ENCODE measurements around the gene NRP1. TPM values are rescaled to one million over a fixed set of nuclear protein-coding genes. Genes with fewer than 3 reads are reported as not detected.

NRP1 gene
- total and polyA plus RNA-seq, 10 donors, result 4.8 to 202 (median 138) TPM

GRCh38 chr10:33274096-33274785 is 60.2 kb downstream of the NRP1 start:
- Histone ChIP-seq H3K27me3 (replicated peaks in 1 of 7) (peaks cover 0 to 10% (median 0%) of the 10 kb centered on the region in 7 donors), H3K36me3 (peaks cover 0 to 24% (median 2%) of the 10 kb centered on the region in 6 donors), H3K9me3 (no peaks in the 10 kb centered on the region), H3K4me3 (no peak overlapping the region), H3K27ac (peak overlapping the region in 7 of 8 donors; percentile 52 to 74 (median 68)), H3K4me1 (peaks cover 7 to 46% (median 25%) of the 10 kb centered on the region in 6 donors)
- TF ChIP-seq POLR2A (IDR thresholded peaks at IDR 0.05) (no peak), POLR2AphosphoS5 (IDR thresholded peaks at IDR 0.05) (no peak), CTCF (IDR thresholded peaks at IDR 0.05 in 8 of 11, conservative IDR thresholded peaks at IDR 0.05 in 3 of 11) (no peak)
- no peak for DNase-seq
- intact Hi-C loops (cut with DNase I; ENCODE audit: low total_unique reads), result no loop called here
- WGBS, 5 donors, result 78 to 88% (median 87%) methylated on average over 6 of the region's 6 CpGs

- no peak for DNase-seq
- intact Hi-C loops (cut with DNase I; ENCODE audit: low total_unique reads), result no loop called here
- TF ChIP-seq CTCF (IDR thresholded peaks at IDR 0.05 in 8 of 11, conservative IDR thresholded peaks at IDR 0.05 in 3 of 11), result no peak
- peak; percentile 51 to 74 (median 73) for TF ChIP-seq POLR2AphosphoS5 (IDR thresholded peaks at IDR 0.05)
- H3K27ac ChIP-seq, result peak overlapping the region in 7 of 8 donors; percentile 52 to 74 (median 68)
- H3K9me3 ChIP-seq, result no peaks in the 10 kb centered on the region
- H3K36me3 ChIP-seq, result peaks cover 0 to 27% (median 5%) of the 10 kb centered on the region in 6 donors
- H3K4me3 ChIP-seq, result peak overlapping the region in 3 of 8 donors; percentile 4 to 39 (median 14)
- H3K27me3 ChIP-seq (replicated peaks in 1 of 7), result peaks cover 0 to 10% (median 0%) of the 10 kb centered on the region in 7 donors
- H3K4me1 ChIP-seq, result peaks cover 7 to 43% (median 26%) of the 10 kb centered on the region in 6 donors
- WGBS, 5 donors, result 29 to 50% (median 34%) methylated on average over 19 of the region's 19 CpGs
These were observed 61.0 kb downstream of the NRP1 start for GRCh38 chr10:33273295-33274002.

- Histone ChIP-seq H3K4me1 (peaks cover 7 to 51% (median 27%) of the 10 kb centered on the region in 6 donors), H3K9me3 (no peaks in the 10 kb centered on the region), H3K36me3 (peaks cover 0 to 32% (median 5%) of the 10 kb centered on the region in 6 donors), H3K27ac (peak overlapping the region in 6 of 8 donors; percentile 52 to 74 (median 71)), H3K4me3 (no peak overlapping the region), H3K27me3 (replicated peaks in 1 of 7) (peaks cover 0 to 10% (median 0%) of the 10 kb centered on the region in 7 donors)
- no peak for DNase-seq
- WGBS, 5 donors, result 77 to 91% (median 84%) methylated on average over 7 of the region's 7 CpGs
- intact Hi-C loops (cut with DNase I; ENCODE audit: low total_unique reads), result no loop called here
- TF ChIP-seq POLR2A (IDR thresholded peaks at IDR 0.05), result no peak
- TF ChIP-seq POLR2AphosphoS5 (IDR thresholded peaks at IDR 0.05), result no peak
- TF ChIP-seq CTCF (IDR thresholded peaks at IDR 0.05 in 8 of 11, conservative IDR thresholded peaks at IDR 0.05 in 3 of 11), result no peak
These were observed 61.8 kb downstream of the NRP1 start for GRCh38 chr10:33272635-33273034.

All from spleen (tissue), 11 donors.